Left ventricle myocardium inferior (tissue), 1 donor: ENCODE results near the gene TOP3A. TPM values are rescaled to one million over a fixed set of nuclear protein-coding genes. Genes with fewer than 3 reads are reported as not detected.
A peak's percentile ranks its signal among the peaks of the same experiment; 100 is the strongest.

Experiments used
- DNase-seq: peaks from one replicate; pipeline ENCODE4 v3.0.0-alpha.2; 2020
- H3K27ac ChIP-seq: fragments of 200-600 bp; replicated peaks from 2 replicates; pipeline ENCODE4 v1.8.0; 2021
- H3K27me3 ChIP-seq: fragments of 200-600 bp; 2 replicates; pipeline ENCODE4 v1.8.0; 2021; ENCODE audit warnings: low read depth
- H3K36me3 ChIP-seq: fragments of 200-600 bp; 2 replicates; pipeline ENCODE4 v1.8.0; 2021
- H3K4me1 ChIP-seq: fragments of 200-600 bp; 2 replicates; pipeline ENCODE4 v1.8.0; 2021
- H3K4me3 ChIP-seq: fragments of 200-600 bp; 2 replicates; pipeline ENCODE4 v1.8.0; 2021; ENCODE audit warnings: mild to moderate bottlenecking, moderate library complexity
- H3K9me3 ChIP-seq: fragments of 200-600 bp; replicated peaks from 2 replicates; pipeline ENCODE4 v1.8.0; 2021
- CTCF ChIP-seq: fragments of 200-600 bp; IDR thresholded peaks from 2 replicates; pipeline ENCODE4 v1.8.0; 2021; ENCODE audit warnings: antibody characterized with exemption, mild to moderate bottlenecking, borderline replicate concordance
- intact Hi-C: fragments of 100-400 bp; cut with micrococcal nuclease; formaldehyde crosslinking; loops from one replicate; pipeline ENCODE4 v1.11.0; 2022
- total RNA-seq: library from RNA; stranded (reverse); fragmentation: NEBNext Ultra II Directional; extraction: Animal tissue kit (Norgen Biotek cat#: 25700); gene quantifications from one replicate; pipeline ENCODE4 v1.2.1, GENCODE V29; 2021
- donor health status: DM: no; HTN: yes; CAD: no; lungs with severe emphysema.

Gene TOP3A
- total RNA-seq, 1 donor from 2014 or later, result 10.4 TPM

DNA sequence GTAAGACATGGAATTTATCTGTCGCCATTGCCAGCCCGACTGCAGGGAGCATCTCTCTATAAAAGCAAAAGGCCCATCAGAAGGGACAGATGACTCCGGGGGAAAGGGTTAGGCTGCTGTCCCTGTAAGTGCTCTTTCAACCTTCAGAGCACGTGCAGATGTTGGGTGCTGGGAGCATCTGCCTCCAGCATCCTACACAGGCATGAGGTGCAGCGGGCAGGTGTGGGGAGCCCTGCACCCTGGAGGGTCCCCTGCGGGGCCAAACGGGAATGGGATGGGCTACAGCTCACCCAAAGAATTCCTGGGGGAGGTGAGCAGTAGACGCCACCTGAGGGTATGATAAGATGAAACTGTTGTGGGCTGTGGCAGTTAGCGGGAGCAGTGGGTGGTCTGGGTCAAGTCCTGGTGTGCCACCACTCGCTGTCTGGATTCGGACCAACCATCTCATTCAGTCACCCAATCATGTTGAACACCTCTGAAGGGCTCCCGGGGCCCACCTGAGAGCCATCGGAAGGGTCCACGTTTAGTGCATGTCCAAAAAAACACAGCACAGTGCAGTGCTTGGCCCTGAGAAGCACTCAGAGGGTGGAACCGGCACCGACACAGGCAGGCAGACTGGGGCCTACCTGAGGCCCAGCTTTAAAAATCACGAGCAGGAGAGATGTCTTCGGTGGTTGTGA lies 4.1 kb upstream of the TOP3A start:
- no peak overlapping the region for H3K27ac ChIP-seq

GRCh38 chr17:18318117-18318516 lies 3.3 kb upstream of the TOP3A start:
- H3K4me3 ChIP-seq, result peak overlapping the region; percentile 36
- H3K36me3 ChIP-seq, result peaks cover 30% of the 10 kb centered on the region
- intact Hi-C loops, result no loop called here
- H3K4me1 ChIP-seq, result peaks cover 82% of the 10 kb centered on the region
- H3K9me3 ChIP-seq, result no peaks in the 10 kb centered on the region
- no peak for TF ChIP-seq CTCF
- H3K27me3 ChIP-seq, result no peaks in the 10 kb centered on the region
- peak overlapping the region; percentile 4 for H3K27ac ChIP-seq
- DNase-seq, result no peak

More for the DNA sequence above, 4.1 kb upstream of the TOP3A start:
- Histone ChIP-seq H3K27me3 (no peaks in the 10 kb centered on the region), H3K4me1 (peaks cover 74% of the 10 kb centered on the region), H3K4me3 (peak overlapping the region; percentile 36), H3K36me3 (peaks cover 38% of the 10 kb centered on the region), H3K9me3 (no peaks in the 10 kb centered on the region)
- DNase-seq, result no peak
- TF ChIP-seq CTCF, result no peak
- intact Hi-C loops, result no loop called here

DNA sequence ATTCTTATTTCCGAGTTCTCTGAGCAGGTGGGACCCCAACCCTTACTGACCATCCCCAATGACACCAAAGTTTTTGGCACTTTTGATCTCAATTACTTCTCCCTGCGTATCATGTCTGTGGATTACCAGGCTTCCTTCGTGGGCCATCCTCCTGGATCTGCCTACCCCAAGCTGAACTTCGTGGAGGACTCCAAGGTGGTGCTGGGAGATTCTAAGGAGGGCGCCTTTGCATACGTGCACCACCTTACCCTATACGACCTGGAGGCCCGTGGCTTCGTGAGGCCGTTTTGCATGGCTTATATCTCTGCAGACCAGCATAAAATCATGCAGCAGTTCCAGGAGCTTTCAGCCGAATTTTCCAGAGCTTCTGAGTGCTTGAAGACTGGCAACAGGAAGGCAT lies 1.2 kb upstream of the TOP3A start:
- Histone ChIP-seq H3K9me3 (no peaks in the 10 kb centered on the region), H3K4me1 (peaks cover 86% of the 10 kb centered on the region), H3K4me3 (peak overlapping the region; percentile 90), H3K36me3 (peaks cover 28% of the 10 kb centered on the region), H3K27ac (peak overlapping the region; percentile 91), H3K27me3 (no peaks in the 10 kb centered on the region)
- no peak for DNase-seq
- intact Hi-C loops, result no loop called here
- TF ChIP-seq CTCF, result no peak

GRCh38 chr17:18315562-18315922 lies 748 bp upstream of the TOP3A start:
- Histone ChIP-seq H3K36me3 (peaks cover 28% of the 10 kb centered on the region), H3K4me3 (peak overlapping the region; percentile 90), H3K27me3 (no peaks in the 10 kb centered on the region), H3K27ac (peak overlapping the region; percentile 91), H3K9me3 (no peaks in the 10 kb centered on the region), H3K4me1 (peaks cover 82% of the 10 kb centered on the region)
- intact Hi-C loops, result no loop called here
- TF ChIP-seq CTCF, result no peak
- no peak for DNase-seq

DNA sequence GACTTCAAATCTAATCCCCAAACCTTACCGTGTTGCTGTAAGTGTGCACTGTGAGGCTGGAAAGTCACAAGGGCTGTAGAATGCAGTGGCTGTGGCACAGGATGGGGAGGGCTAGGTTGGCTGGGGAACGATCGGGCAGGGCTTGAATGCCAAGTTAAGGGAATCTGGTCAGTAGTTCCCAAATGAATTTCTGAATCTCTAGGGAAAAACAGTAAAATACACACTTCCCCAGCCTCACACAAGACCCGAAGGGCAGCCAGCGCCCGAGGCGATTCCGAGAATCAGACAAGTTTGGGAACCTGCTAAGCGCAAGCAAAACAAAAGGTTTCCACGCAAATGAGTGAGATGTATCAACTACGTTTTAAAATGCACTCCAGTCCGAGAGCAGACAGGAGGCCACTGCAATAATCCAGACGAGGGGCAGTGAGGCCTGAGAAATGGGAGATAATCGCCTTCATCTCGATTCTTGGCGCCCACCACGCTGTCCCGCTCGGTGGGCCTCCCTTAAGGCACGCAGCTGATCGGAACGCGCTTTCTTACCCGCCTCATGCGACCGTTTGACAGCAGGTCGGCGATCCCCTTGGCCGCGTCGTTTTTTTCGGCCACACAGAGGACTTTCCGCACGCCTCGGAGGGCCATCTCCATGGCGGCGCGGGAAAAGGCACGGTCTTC lies 599 bp downstream of the TOP3A start:
- intact Hi-C loops, result no loop called here
- Histone ChIP-seq H3K36me3 (peaks cover 30% of the 10 kb centered on the region), H3K4me1 (peaks cover 69% of the 10 kb centered on the region), H3K27me3 (no peaks in the 10 kb centered on the region), H3K4me3 (peak overlapping the region; percentile 90), H3K27ac (peak overlapping the region; percentile 91), H3K9me3 (no peaks in the 10 kb centered on the region)
- no peak for TF ChIP-seq CTCF
- no peak for DNase-seq
